Kidney epithelial cell (primary cell): ENCODE results near the gene RSF1. TPM values are rescaled to one million over a fixed set of nuclear protein-coding genes. Genes with fewer than 3 reads are reported as not detected.

ENCODE experiments used
- DNase-seq: peaks from one replicate; pipeline ENCODE4 v3.0.0-alpha.2; 2010; ENCODE audit warnings: low read depth
- H3K27me3 ChIP-seq: 2 replicates; pipeline ENCODE4 v1.6.0; 2011; ENCODE audit warnings: low read length; ENCODE audit not compliant: control insufficient read depth, insufficient read depth
- H3K36me3 ChIP-seq: 2 replicates; pipeline ENCODE4 v1.5.1; 2011; ENCODE audit warnings: low read length; ENCODE audit not compliant: control insufficient read depth, insufficient read depth
- H3K4me3 ChIP-seq: 2 replicates; pipeline ENCODE4 v1.5.1; 2011; ENCODE audit warnings: low read depth, mild to moderate bottlenecking, control low read depth, low read length
- total RNA-seq: library from RNA; depleted of rRNA; stranded (reverse); fragments of >200 nt; gene quantifications from 2 replicates; pipeline ENCODE4 v1.2.3, GENCODE V29; 2015
- TF ChIP-seq, protein P1 (sequence below): IDR thresholded peaks from 2 replicates; pipeline ENCODE4 v1.5.1; 2011; ENCODE audit warnings: mild to moderate bottlenecking, moderate library complexity, low read length, control low read depth, inconsistent platforms; ENCODE audit not compliant: insufficient read depth, poor library complexity, severe bottlenecking

RSF1 gene
- total RNA-seq, 1 donor from 2014 or later = 27.5 TPM

DNA sequence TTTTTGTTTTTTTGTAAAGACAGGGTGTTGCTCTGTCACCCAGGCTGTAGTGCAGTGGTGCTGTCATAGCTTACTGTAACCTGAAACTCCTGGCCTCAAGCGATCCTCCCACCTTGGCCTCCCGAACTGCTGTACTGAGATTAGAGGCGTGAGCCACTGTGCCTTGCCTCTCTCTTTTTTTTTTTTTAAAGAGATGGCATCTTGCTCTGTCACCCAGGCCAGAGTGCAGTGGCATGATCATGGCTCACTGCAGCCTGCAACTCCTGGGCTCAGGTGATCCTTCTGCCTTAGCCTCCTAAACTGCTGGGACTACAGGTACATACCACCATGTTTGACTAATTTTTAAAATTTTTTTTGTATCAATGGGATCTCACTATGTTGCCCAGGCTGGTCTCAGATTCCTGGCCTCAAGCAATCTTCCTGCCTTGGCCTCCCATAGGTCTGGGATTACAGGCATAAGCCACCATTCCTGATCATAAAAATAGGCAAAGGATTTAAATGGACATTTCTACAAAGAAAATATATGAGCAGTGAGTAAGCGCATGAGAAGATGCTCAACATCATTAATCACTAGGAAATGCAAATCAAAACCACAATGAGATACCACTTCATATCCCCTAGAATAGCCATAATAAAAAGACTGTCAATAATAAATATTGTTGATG, 165.6 kb downstream of the RSF1 start:
- TF ChIP-seq, protein P1, sequence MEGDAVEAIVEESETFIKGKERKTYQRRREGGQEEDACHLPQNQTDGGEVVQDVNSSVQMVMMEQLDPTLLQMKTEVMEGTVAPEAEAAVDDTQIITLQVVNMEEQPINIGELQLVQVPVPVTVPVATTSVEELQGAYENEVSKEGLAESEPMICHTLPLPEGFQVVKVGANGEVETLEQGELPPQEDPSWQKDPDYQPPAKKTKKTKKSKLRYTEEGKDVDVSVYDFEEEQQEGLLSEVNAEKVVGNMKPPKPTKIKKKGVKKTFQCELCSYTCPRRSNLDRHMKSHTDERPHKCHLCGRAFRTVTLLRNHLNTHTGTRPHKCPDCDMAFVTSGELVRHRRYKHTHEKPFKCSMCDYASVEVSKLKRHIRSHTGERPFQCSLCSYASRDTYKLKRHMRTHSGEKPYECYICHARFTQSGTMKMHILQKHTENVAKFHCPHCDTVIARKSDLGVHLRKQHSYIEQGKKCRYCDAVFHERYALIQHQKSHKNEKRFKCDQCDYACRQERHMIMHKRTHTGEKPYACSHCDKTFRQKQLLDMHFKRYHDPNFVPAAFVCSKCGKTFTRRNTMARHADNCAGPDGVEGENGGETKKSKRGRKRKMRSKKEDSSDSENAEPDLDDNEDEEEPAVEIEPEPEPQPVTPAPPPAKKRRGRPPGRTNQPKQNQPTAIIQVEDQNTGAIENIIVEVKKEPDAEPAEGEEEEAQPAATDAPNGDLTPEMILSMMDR = no peak
- H3K27me3 ChIP-seq = no peaks in the 10 kb centered on the region
- DNase-seq = no peak
- H3K36me3 ChIP-seq = no peaks in the 10 kb centered on the region
- no peak overlapping the region for H3K4me3 ChIP-seq

DNA sequence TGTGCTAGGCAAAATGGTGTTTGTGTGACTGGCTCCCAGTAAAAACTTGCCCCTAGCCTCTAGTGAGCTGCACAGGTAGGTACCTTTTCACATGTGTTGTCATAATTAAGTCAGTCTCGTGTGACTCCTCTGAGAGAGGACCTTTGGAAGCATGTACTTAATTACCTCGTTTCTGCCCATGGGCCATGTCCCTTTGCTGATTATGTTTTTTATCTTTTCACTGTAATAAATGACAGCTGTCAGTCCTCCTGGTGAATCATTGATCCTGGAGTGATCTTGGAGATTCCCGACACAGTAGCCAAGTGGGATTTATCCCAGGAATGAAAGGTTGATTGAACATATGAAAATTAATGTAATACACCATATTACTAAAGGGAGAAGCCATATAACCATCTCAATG, 170.4 kb downstream of the RSF1 start:
- TF ChIP-seq, protein P1 = no peak
- Histone ChIP-seq H3K27me3 (no peaks in the 10 kb centered on the region), H3K4me3 (no peak overlapping the region), H3K36me3 (no peaks in the 10 kb centered on the region)
- DNase-seq = no peak

DNA sequence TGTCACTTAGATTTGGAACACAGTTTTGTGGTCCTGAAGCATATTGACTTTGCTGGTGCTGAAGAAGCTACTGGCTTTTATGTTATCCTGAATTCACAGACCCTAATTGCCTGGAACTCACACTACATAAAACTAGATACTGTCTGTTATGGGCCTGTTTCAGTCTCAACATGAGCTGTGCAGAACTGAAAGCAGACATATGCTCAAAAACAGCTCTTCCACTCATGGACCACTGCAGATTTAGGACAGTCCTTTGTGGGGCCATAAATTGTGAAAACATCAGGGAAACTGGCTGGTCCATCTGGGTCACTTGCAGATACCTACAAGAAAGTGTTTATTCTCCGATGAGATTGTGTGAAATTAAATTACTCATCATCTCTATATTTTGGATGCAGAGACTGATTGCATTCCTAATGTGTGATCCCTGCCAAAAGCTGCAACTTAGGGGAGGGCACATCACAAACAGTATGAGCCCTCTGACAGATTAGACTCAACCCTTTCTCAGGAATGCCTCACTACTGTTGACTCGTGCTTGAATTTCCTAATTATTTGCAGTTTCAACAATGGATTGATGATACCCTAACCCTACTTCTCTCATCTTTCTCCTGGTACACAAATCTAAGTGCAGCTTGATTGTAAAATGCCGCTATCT, 172.7 kb downstream of the RSF1 start:
- TF ChIP-seq, protein P1 = no peak
- no peaks in the 10 kb centered on the region for H3K36me3 ChIP-seq
- DNase-seq = no peak
- no peaks in the 10 kb centered on the region for H3K27me3 ChIP-seq
- no peak overlapping the region for H3K4me3 ChIP-seq

DNA sequence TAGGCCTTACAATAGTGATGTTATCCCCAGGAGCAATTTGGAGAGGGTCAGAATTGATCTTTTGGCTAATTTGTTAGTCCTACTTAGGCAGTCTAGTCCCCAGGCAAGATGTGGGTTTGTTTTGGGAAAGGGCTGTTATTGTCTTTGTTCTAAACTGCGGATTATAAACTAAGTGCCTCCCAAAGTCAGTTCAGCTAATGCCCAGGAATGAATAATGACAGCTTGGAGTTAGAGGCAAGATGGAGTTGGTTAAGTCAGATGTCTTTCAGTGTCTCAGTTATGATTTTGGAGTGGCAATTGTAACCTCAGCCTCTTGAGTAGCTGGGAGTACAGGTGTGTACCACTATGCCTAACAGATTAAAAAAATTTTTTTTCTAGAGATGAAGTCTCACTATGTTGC, 175.6 kb downstream of the RSF1 start:
- Histone ChIP-seq H3K27me3 (no peaks in the 10 kb centered on the region), H3K4me3 (no peak overlapping the region), H3K36me3 (no peaks in the 10 kb centered on the region)
- no peak for DNase-seq
- TF ChIP-seq, protein P1 = no peak

DNA sequence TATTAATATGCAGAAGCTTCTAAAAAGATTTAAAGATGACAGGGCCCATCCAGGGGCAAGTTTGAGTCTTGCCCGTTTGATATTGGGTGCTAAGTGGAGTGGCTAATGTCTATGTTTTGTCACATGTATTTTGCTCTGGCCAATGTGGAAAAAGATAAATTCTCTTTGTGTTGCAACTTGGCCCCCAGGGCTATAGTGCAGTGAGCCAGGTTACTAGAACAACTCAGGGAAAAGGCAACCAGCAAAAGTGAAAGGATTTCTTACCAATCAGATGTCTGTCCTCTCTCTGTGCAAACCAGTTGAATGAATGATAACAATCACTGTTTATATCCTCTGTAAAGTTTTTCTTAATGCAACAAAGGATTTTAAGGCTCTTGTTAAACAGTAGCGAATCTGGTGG, 178.3 kb downstream of the RSF1 start:
- Histone ChIP-seq H3K36me3 (no peaks in the 10 kb centered on the region), H3K4me3 (no peak overlapping the region), H3K27me3 (no peaks in the 10 kb centered on the region)
- no peak for DNase-seq
- TF ChIP-seq, protein P1 = no peak
